ENCODE results near the gene STRC. TPM values are rescaled to one million over a fixed set of nuclear protein-coding genes. Genes with fewer than 3 reads are reported as not detected.
"Not testable (repeated sequence)": the region's sequence is repeated elsewhere in the genome, so short reads cannot be mapped to it uniquely, and the experiment has no call there.

STRC gene
- total RNA-seq, 1 donor = 0.54 TPM

GRCh38 chr15:43566615-43567014, 52.0 kb downstream of the STRC start:
- DNase-seq (ENCODE audit: low read depth in 2 of 3, low spot score in 2 of 3) = not testable (repeated sequence)

GRCh38 chr15:43563793-43564192, 54.8 kb downstream of the STRC start:
- DNase-seq (ENCODE audit: low read depth in 2 of 3, low spot score in 2 of 3) = not testable (repeated sequence)

- DNase-seq (ENCODE audit: low read depth in 2 of 3, low spot score in 2 of 3) = not testable (repeated sequence)
Observed at GRCh38 chr15:43562753-43563152, 55.8 kb downstream of the STRC start.

- no peak for DNase-seq (ENCODE audit: low read depth in 2 of 3, low spot score in 2 of 3)
Observed at GRCh38 chr15:43552986-43553385, 65.6 kb downstream of the STRC start.

GRCh38 chr15:43552256-43552655, 66.3 kb downstream of the STRC start:
- no peak for DNase-seq (ENCODE audit: low read depth in 2 of 3, low spot score in 2 of 3)

DNA sequence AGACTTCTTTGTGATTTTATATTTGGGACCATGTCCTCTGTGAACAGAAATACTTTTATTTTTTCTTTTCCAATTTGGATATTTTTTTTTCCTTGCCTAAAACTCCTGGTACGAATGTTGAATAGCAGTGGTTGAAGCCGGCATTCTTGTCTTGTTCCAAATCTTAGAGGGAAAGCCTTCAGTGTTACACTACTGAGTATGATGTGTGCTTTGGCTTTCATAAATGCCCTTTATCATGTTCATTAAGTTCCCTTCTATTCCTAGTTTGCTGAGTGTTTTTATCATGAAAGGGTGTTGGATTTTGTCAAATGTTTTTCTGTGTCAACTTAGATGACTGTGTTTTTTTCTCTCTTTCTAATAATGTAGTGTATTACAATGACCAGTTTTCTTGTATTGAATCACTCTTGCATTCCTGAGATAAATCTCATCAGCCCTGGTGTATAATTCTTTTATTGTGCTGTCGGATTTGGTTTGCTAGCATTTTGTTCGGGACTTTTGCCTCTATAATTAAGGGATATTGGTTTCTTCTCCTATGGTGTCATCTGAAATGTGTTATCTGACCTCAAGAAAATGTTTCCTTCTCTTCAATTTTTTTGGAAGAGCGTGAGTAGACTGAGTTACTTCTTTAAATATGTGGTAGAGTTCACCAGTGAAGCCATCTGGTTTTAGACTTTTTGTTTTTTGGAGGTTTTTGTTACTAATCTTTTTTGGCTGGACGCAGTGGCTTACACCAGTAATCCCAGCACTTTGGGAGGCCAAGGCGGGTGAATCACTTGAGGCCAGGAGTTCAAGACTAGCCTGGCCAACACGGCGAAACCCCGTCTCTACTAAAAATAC, 67.9 kb downstream of the STRC start:
- no peak for DNase-seq (ENCODE audit: low read depth in 2 of 3, low spot score in 2 of 3)

Small RNA genes lying within 50 kb of the gene (small RNA-seq; reads per million reads assigned to genes)
- not detected for gene PDIA3P2
- gene RNU6-554P = not detected
- gene RNU6-610P = not detected

Other genes starting within 250 kb of the STRC start
- gene ZSCAN29, start 247.8 kb downstream of the STRC start, total RNA-seq = 16.7 TPM
- 14.3 TPM for gene TUBGCP4, start 247.7 kb downstream of the STRC start, total RNA-seq
- 41.7 TPM for gene TP53BP1, start 125.6 kb downstream of the STRC start, total RNA-seq
- 21.8 TPM for gene MAP1A, start 101.2 kb downstream of the STRC start, total RNA-seq
- 47.9 TPM for gene PPIP5K1, start 28.6 kb downstream of the STRC start, total RNA-seq
- not detected for gene CKMT1B, start 24.8 kb downstream of the STRC start, total RNA-seq
- gene CATSPER2, start 30.0 kb upstream of the STRC start, total RNA-seq = 3.2 TPM
- gene CKMT1A, start 75.1 kb upstream of the STRC start, total RNA-seq = not detected
- gene PDIA3, start 127.6 kb upstream of the STRC start, total RNA-seq = 38.2 TPM
- gene ELL3, start 158.2 kb upstream of the STRC start, total RNA-seq = 7.0 TPM
- gene SERF2, start 173.5 kb upstream of the STRC start, total RNA-seq = 140 TPM
- gene SERINC4, start 181.4 kb upstream of the STRC start, total RNA-seq = under 0.01 TPM
- gene HYPK, start 181.8 kb upstream of the STRC start, total RNA-seq = 9.2 TPM
- gene MFAP1, start 205.9 kb upstream of the STRC start, total RNA-seq = 6.7 TPM
- 6.5 TPM for gene WDR76, start 208.2 kb upstream of the STRC start, total RNA-seq

All from hematopoietic multipotent progenitor cell (in vitro differentiated cells).